Measurements from ENCODE around the gene TMEM168. TPM values are rescaled to one million over a fixed set of nuclear protein-coding genes. Genes with fewer than 3 reads are reported as not detected.
"Not testable (repeated sequence)": the region's sequence is repeated elsewhere in the genome, so short reads cannot be mapped to it uniquely, and the experiment has no call there.

The TMEM168 gene
- total RNA-seq, 2 experiments from 2014 or later, result 14.3 to 15.0 TPM

DNA sequence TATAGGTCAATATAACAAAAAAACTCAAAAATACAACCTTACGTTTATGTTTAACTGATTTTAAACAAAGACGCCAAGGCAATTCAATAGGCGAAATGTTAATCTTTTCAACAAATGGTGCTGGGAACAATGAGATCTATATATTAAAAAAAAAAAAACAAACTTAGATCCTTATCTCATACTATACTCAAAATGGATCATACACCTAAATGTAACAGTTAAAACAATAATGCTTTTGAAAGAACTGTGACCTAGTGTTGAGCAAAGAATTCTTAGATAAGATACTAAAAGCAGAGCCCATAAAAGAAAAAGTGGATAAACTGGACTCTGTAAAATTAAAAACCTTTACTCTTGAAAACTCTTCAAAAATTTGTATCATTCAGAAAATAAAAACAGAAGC lies 8.6 kb downstream of the TMEM168 start:
- POLR2A ChIA-PET, result no interaction called here
- CTCF ChIA-PET, result no interaction called here

DNA sequence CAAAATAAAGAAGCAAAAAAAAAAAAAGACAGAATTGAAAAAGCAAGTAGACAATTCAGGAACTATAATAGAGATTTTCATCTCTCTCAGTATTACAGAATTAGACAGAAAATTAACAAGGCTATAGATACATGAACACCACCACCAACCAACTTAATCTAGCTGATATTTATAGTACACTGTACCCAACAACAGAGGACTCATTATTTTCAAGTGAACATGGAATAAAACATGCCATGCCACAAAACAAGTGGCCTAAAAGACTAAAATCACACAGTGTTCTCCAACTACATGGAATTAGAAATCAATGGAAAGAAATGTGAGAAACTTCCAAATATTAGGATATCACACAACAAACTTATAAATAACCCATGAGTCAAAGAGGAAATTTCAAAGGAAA lies 9.1 kb downstream of the TMEM168 start:
- ChIA-PET POLR2A (no interaction called here), CTCF (no interaction called here)

DNA sequence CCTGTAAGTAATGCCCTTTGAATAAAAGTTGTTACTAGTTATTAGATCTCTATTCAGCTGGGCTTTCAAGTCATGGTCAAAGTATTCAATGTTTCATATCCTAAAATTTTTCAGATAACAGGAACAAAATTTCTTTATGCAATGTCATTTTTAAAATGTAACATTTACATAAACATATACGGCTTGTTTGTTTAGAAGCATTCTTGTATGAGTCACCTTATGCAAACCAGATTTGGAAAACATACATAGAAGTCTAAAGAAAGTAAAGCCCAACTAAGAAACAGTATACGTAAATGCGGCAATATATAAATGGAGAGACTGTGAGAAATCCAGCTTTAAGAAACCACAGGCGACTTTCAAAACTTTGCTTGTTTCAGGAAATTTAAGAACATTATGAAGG lies 10.5 kb downstream of the TMEM168 start:
- CTCF ChIA-PET, result no interaction called here
- POLR2A ChIA-PET, result no interaction called here

DNA sequence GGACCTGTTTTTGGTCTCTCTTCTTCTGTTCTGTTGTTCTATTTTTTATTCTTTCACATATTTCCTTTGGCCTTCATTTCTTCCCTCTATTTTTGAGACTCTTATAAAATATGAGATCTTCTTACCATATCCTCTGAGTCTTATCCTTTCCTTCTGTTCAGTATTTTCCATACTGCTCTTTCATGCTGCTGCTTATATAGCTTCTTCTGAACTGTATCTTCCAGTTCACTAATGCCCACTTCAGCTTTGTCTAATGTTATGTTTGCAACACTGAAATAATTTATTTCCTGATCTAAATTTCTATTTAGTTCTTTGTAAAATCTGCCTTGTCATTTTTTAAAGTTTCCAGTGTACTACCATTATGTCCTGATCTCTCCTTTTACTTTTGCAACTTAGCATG lies 12.8 kb downstream of the TMEM168 start:
- ChIA-PET POLR2A (no interaction called here), CTCF (no interaction called here)

DNA sequence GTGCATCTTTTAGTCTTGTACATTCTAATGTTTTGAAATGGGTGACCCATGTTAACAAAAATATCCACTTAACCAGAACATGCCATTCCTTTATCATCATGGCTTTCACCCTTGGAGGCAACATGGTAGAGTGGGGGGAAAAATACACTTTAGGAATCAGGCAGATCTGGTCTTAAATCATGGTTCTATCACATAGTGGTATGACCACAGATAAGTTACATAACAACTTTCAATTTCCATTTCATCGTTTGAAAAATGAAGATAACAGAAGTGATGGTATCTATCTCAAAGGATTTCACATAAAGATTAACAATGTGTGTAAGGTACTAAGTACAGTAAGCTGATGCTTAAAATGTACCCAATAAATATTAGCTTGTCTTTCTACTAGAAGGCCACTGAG lies 19.0 kb downstream of the TMEM168 start:
- CTCF ChIA-PET, result no interaction called here

DNA sequence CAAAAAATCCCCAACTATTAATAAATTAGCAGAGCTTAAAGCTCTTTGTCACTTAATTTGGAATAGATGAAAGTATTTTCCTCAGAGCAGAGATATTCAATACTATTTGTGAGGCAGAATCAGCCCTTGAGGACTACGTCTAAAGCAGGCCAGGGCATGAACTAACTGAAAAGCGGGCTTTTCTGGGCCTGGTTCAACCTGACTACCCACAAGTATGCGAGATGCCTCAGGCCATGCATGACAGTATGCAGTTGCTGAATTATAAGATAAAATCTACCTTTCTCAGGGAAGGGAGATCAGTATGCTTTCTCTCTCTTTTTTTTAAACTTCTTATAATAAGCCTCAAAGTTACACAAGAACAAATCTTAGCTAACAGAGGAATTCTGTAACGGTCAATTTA lies 20.1 kb downstream of the TMEM168 start:
- POLR2A ChIA-PET, result no interaction called here
- CTCF ChIA-PET, result no interaction called here

More for the DNA sequence above, 19.0 kb downstream of the TMEM168 start:
- POLR2A ChIA-PET, result no interaction called here

DNA sequence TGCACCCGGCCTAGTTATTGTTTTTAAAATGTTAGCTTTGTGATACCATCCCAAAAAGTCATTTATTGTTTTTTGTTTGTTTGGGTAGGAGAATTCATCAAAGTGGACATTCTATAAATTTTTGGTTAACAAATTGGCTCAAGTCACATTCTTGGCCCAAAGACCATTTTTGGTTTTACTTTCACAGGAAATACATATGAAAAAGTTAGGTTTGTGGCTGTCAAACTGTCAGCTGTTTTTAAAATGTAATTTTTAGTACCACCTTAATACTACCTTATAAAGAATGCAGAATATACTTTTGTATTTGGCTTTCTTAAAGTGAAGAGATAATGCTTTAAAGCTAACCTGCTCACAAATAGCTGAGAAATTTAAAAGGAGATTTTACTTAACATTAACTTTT lies 25.1 kb downstream of the TMEM168 start:
- POLR2A ChIA-PET, result no interaction called here

DNA sequence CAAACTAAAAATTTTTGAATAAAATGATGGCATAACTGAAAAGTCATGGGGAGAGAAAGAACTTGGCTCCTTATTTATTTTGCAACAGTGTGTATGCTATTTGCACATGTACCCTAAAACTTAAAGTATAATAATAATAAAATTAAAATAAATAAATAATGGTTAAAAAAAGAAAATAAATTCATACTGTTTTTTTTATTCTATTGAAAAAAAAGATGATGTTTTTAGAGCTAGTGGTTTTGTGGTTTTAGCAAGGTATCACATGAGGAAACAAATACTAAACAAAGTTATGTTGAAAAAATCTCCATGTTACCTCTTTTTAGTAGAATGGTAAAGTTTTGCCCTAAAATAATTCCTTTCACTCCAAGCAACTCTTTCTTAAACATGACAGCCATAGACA lies 26.2 kb downstream of the TMEM168 start:
- ChIA-PET CTCF (no interaction called here), POLR2A (no interaction called here)

More for the DNA sequence above, 25.1 kb downstream of the TMEM168 start:
- CTCF ChIA-PET, result no interaction called here

DNA sequence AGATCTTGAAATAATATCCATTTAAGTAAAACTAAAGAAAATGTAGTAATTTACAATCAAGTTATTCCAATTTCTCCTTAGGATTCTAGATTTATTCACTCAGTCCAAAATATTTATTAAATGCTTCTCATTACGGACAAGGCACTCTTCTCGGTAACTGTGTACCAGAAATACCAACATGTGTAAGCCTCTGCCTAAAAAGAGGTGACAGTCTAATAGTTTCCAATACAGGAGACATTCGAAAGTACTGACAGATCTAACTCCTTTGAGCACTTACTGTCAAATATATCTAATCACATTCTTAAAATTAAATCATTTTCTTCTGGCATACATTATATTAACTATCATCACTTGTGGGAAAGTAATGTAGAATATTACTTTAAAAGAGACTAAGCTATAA lies 26.9 kb downstream of the TMEM168 start:
- POLR2A ChIA-PET, result no interaction called here

DNA sequence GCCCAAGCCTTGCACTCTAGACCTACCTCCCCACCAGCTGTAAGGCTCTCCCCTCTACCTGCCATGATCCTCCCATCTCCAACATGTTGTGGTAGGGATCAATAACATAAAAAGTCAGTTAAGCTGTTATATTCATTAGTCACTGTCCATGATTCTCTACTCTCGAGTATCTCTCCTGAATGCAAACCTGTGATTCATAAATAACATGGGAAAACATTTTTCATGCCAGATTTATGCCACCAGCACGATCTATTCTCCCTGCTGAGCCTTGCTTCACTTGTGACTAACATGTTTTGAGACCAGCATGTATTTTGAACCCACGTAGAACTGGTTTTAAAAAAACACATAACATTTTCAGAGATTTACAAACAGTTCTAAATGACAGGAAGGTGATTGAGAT lies 30.3 kb downstream of the TMEM168 start:
- CTCF ChIA-PET, result no interaction called here
- POLR2A ChIA-PET, result no interaction called here

More for the DNA sequence above, 26.9 kb downstream of the TMEM168 start:
- CTCF ChIA-PET, result no interaction called here

DNA sequence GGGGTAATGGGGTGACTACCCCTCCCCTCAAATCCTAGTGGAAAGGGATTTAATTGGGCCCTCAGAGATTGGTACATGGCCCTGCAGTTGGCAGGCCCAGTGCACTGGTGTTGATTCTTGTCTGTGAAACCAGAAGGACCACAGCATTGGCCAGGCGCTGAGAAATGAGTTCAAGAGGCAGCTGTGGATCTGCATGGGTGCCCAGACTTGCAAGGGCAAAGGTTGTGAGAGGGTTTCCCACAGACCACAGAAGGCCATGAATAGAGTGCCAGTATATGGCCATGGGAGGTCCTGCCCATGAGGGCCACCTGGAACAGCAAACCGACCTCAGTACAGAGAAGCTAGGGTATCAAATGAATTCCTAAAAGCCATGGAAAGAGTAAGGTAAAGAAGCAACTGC lies 32.9 kb downstream of the TMEM168 start:
- CTCF ChIA-PET, result no interaction called here
- POLR2A ChIA-PET, result no interaction called here

DNA sequence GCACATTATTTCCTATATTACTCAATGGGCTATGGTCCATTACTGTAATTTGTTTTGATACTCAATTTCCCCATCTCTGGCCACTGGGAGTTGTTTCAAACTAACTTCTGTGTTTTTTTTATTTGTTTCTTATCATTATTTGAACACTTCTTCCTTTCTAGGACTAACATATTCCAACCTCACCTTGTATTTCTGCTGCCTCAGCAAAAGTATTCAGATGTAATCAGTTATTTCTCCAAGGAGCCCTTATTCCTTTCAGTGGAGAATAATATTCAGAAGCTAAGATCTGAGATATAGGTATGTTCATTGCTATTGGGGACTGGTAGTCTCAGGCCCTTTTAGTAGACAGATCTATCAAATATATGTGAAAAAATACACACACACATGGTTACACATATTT lies 36.9 kb downstream of the TMEM168 start:
- ChIA-PET CTCF (no interaction called here), POLR2A (no interaction called here)

DNA sequence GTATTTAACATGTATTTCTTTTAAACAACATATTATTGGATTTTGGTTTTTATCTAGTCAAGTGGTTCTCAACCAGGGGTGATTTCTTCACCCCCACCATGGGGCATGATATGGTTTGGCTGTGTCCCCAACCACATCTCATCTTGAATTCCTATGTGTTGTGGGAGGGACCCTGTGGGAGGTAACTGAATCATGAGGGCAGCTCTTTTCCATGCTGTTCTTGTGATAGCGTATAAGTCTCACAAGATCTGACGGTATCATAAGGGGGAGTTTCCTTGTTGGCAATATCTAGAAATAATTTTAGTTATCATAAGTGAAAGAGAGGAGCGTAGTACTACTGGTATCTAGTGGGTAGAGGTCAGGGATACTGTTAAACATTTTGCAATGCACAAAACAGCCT lies 37.6 kb downstream of the TMEM168 start:
- POLR2A ChIA-PET, result no interaction called here
- CTCF ChIA-PET, result no interaction called here

DNA sequence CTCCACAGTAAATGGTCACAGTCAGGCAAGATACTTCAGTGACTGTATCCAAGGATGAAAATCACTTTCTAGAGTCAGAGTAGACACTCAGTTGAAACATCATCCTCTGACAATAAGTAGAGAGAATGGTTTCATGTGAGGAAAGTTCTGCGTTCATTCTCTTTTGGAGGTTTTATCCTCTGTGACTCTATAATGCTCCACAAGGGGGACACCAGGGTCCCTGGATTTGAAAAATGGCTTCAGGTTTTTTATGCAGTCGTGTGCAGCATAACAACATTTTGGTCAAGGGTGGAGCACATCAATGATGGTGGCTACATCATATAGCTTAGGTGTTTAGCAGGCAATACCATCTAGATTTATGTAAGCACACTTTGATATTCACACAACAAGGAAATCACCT lies 40.4 kb downstream of the TMEM168 start:
- ChIA-PET POLR2A (no interaction called here), CTCF (no interaction called here)

DNA sequence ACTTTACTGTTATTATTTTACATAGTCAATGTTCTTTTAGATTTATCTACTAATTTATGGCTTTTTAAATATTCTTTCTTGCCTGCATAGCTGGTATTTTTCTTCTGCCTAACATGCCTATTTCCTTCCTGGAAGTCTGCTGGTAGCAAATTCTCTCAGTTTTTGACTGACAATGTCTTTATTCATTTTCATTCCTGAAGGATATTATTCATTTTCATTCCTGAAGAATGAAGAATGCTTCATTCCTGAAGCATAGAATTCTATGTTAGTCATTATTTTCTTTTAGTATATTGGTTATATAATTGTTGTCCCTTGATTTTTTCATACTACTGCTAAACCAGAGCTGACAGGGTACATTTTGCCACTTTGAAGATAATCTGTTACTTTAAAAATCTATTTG lies 41.8 kb downstream of the TMEM168 start:
- POLR2A ChIA-PET, result no interaction called here
- CTCF ChIA-PET, result no interaction called here

DNA sequence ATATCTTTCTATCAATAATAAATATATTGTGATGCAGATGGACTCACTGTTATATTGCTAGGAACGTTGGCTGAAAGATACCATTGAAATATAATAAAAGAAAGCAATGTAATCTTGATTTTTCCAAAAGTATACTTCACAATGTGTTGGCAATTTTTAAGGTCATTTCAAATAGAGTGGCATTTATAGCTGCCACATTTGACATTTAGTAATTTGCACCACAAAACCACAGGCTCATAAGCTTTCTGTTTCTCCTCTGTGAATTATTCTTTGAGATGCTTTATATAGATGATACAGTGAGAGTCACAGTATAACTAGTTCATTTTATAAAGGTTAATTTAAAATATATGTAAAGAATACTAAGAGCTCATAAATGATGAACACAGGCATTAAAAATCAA lies 44.6 kb downstream of the TMEM168 start:
- ChIA-PET POLR2A (no interaction called here), CTCF (no interaction called here)

DNA sequence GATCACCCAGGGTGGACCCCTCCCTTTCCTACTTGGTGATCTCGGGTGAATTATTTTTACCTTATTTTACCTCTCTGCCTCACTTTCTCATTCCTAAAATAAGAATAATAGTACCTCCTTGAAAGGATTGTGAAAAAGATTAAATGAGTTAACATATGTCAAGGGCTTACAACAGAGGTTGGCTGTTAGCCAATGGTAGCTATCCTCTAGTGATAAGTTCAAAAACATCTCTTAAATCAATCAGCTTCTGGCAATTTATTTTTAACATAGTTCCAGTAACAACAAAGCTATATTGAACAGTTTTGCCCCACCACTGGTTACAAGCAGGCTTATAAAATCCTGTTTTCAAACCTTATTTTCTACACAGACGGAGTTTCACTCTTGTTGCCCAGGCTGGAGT lies 45.4 kb downstream of the TMEM168 start:
- POLR2A ChIA-PET, result no interaction called here
- CTCF ChIA-PET, result no interaction called here

DNA sequence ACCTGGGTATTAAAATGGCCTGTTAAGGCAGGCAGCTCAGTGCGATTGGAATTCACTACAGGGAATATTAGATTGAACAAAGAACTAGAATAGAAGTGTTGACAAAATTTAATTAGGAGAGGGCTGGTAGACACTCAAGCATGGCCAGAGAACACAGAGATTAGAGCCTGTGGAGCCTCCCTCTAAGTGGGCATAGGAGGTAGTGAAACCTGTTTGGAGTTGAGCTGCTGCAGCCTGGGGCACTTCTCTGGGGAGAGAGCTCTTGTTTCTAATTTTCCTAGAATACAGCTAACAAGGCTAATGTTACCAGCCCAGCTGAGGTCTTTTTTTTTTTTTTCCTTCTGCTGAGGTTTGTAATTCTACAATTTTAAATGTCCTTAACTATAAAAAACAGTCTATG lies 46.4 kb downstream of the TMEM168 start:
- ChIA-PET POLR2A (no interaction called here), CTCF (no interaction called here)

DNA sequence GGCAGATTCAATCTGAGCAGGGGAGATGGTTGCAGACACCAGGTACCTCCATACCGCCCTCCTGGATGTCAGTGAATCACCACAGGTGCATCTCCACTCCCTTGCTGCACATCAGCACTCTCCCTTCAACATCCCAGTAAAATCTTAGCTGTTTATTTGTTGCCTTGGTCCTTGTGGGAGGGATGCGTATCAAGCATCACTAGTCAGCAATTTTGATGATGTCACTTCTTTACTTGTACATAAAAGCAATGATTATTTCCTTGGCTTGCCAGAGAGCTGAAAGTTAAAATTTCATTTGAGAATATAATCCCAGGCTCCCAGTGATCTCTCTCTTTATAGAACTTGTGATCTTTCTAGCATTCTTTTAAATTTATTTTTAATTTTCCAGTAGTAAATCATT lies 49.5 kb downstream of the TMEM168 start:
- POLR2A ChIA-PET, result no interaction called here
- CTCF ChIA-PET, result no interaction called here

DNA sequence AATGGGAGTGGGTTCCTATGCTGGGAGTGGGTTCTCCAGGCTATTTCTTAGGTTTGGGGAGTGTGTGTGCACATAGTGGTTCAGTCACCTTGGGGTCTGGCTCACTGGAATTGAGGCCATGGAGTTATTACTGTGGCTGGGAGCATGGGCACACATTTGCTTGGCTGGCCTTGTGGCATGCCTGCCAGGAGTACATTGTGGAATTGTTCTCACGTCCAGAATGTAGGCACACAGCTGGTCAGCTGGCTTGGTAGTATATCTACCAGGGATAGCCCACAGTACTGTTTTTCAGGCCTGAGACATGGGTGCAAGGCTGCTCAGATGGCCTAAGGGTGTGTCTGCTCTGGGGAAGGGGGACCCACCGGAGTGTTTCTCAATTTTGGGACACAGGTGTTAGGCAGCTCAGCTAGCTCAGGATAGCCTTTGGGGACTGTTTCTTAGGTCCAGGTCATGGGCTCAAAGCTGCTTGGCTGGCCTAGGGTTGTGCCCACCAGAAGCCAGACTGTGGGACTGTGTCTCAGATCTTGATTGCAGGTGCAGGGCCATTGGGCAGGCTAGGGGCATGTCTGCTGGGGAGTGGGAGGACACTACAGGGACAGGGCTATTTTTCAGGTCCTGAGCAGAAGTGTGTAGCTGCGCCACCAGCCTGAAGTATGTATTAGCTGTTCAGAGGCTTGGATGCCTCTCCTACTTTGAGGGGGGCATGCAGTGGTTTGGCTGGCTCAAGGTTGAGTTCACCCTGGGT lies 50.6 kb downstream of the TMEM168 start:
- ChIA-PET POLR2A (no interaction called here), CTCF (no interaction called here)

DNA sequence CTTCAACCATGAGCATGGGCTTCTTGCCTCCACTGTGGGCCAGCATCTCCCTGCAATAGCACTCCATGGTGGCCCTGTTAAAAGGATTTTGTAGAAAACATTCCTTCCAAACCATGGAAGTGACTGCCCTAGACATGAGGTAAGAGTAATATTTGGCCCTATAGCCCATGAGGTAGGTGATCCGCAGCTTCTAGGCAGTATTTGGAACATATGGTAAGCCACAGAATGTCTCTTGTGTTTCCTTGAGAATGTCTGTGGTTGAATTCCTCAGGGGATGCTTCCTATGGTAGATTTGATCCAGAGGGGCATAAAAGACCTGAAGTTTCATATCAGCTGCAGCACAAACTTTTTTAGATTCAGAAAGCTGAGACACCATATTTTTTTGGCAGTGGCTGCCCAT lies 54.9 kb downstream of the TMEM168 start:
- ChIA-PET POLR2A (no interaction called here), CTCF (no interaction called here)

DNA sequence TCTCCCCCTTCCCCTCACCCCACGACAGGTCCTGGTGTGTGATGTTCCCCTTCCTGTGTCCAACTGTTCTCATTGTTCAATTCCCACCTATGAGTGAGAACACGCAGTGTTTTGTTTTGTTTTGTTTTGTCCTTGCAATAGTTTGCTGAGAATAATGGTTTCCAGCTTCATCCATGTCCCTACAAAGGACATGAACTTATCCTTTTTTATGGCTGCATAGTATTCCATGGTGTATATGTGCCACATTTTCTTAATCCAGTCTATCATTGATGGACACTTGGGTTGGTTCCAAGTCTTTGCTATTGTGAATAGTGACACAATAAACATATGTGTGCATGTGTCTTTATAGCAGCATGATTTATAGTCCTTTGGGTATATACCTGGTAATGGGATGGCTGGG lies 58.9 kb downstream of the TMEM168 start:
- POLR2A ChIA-PET, CTCF ChIA-PET: not testable (repeated sequence)

DNA sequence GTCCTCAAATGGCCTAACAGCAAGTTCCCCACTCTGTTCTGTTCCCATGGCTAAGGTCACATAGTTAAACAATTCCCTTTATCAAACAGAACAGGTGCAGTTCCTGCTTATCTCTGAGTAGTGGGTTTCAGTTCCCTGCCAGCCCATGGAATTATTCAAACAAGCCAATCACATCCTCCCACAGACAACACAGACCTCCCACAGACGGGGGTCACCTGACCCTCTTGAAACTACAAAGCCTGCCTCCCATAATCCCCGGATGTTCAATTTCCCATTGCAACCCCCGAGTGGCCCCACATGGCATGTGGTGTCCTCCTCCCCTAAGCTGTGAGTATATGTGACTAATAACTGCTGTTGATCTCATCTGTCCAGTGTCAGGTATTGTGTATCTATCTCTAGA lies 64.1 kb downstream of the TMEM168 start:
- POLR2A ChIA-PET, result no interaction called here
- CTCF ChIA-PET, result no interaction called here
